Measurements from ENCODE around the gene DMXL1.

The DMXL1 gene

DNA sequence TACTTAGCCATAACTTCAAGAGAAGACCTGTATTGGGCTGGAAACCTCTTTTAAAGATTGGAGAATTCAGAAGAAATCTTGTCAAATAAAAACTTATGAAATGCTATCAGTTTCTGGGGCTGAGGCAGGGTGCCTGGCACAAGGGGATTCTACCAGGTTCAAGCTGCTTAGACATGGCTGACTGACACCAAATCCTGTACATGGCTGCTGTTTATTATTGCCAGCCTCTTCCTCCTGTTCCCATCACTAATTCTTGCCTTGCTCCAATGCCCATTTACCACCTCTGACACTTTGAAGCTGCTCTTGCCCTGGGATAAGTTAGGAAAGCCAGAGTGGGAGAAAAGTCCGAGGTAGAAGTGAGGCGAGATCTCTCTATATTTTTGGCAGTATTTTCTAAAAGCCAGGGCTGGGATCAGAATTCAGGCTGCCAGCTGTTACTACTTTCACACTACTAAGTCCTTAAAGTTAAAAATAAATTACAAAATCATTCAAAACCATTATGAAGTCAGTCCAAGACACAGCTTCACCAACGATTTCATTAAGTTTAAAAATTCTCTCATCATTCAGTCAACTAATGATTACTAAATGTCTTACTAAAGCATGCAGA lies 218.7 kb downstream of the DMXL1 start:
- no peak for DNase-seq (ENCODE audit: low read depth)

DNA sequence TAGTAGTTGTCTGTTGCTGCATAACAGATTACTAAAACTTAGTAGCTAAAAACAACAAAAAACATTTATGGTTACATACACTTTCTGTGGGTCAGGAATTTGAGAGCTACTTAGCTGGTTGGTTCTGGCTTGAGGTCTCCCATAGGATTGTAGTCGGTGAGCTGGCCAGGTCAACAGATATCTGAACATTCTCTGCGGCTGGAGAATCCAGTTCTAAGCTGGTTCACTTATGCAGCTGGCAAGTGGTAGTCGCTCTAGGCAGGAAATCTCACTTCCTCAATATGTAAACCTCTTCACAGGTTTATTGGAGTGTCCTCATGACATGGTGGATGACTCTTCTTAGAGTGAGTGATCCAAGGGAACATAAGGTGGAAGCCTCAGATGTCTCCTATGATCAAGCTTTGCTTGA lies 219.3 kb downstream of the DMXL1 start:
- no peak for DNase-seq (ENCODE audit: low read depth)

DNA sequence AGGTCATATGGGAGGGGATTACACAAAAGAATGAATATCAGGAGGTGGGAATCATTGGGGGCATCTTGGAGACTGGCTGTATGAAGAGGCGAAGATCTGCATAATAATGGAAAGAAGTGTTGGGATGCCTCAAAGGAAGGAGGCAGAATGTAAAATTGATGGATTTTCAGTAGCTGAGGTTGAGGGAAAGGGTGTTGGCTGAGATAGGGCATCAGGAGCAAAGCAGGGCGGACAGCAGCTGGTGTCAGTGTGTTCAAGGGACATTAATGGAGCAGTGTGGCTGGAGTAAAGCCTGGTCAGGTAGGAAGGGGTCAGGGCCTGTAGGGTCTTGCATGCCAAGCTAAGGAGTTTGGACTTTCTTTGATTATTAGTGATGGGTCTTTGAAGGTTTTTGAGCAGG lies 219.7 kb downstream of the DMXL1 start:
- DNase-seq (ENCODE audit: low read depth), result no peak

DNA sequence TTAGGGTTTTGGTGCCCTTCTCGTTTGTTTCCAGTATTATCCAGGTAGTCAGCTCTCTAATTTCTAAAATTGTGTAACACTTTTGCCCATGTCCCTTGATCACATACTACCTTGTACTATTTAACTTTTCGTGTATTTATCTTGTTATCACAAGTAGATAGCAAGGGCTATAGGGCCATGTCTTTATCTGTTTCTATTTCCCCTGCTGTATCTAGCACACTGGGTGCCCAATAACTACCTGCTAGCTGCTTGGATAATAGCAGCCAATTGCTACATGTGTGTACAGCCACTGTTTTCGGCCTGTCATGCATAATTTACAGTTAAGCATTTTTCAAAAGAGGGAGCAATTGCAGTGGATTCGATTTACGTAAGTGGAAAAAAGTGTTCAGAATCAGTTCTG lies 220.2 kb downstream of the DMXL1 start:
- DNase-seq (ENCODE audit: low read depth), result no peak

DNA sequence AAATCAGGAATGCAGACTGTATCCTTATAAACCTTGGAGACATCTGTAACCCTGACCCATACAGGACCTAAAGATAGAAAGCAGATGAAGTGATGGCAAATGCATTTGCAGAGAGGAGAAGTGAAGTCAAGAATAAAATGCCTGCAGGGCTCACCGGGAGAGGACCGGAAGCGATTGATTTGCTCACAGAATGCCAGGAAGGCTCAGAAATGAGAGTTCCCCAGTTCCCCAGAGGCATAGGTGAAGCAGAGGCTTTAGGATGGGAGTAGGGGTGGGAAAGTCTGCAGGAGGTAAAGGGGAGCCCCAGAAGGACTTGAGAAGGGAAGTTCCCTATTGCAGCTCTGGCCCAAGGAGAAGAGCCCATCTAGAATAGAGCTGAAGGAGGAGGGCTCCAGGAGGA lies 221.0 kb downstream of the DMXL1 start:
- no peak for DNase-seq (ENCODE audit: low read depth)

DNA sequence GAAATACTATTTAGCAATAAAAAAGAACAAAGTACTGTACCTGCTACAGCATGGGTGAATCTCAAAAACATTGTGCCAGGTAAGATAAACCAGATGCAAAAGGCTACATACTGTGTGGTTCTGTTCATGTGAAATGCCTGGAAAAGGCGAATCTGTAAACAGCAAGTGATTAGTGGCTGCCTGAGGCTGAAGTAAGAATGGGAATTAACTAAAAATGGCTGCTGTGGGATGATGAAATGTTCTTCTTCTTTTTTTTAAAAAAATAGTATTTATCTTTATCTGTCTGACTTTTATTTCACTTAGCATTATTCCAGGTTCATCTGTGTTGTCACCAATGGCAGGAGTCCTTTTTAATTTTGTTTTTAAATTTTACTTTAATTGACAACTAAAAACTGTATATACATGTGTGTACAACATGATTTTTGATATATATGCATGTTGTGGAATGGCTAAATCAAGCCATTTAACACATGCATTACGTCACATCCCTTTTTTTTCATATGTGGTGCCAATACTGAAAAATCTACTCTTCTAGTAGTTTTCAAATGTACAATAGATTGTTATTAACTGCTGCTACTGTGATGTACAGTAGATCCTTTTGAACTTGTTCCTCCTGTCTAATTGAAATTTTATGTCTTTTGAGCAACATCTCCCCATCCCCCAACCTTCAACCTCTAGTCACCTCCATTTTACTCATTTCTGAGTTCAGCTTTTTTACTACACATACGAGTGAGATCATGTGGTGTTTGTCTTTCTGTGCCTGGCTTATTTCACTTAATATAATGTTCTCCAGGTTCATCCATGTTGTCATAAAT lies 222.0 kb downstream of the DMXL1 start:
- DNase-seq (ENCODE audit: low read depth), result no peak

DNA sequence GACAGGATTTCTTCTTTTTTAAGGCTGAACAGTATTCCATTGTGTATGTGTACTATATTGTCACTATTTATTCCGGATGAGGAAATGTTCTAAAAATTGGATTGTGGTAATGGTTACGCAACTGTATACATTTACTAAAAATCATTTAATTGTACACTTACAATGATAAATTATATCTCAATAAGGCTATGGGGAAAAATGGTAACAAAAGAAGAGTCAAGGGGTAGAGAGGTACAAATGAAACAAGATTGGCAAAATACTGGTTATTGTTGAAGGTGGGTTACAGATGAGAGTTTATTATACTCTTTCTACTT lies 222.6 kb downstream of the DMXL1 start:
- DNase-seq (ENCODE audit: low read depth), result no peak
